ENCODE measurements around the gene GFM2.
"Not testable (repeated sequence)": the region's sequence is repeated elsewhere in the genome, so short reads cannot be mapped to it uniquely, and the experiment has no call there.

GFM2 gene

DNA sequence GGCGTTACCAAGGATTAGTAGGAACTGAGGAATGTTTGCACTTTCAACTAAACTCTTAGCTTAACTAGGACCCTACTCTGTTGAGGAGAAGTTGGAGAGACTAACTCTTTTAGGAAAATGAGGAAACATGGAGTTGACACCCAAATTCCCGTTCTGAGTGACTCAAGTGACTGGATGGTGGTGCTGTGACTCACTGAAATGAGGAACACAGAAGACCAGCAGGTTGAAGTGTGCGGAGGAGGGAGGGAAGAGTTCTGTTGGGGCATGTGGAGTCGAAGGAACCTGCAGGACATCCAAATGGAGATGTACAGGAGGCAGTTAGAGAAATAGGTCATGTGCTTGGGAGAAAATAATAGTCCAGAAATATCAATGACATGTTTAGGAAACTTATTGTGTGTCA, 73.7 kb downstream of the GFM2 start:
- no peak for DNase-seq

DNA sequence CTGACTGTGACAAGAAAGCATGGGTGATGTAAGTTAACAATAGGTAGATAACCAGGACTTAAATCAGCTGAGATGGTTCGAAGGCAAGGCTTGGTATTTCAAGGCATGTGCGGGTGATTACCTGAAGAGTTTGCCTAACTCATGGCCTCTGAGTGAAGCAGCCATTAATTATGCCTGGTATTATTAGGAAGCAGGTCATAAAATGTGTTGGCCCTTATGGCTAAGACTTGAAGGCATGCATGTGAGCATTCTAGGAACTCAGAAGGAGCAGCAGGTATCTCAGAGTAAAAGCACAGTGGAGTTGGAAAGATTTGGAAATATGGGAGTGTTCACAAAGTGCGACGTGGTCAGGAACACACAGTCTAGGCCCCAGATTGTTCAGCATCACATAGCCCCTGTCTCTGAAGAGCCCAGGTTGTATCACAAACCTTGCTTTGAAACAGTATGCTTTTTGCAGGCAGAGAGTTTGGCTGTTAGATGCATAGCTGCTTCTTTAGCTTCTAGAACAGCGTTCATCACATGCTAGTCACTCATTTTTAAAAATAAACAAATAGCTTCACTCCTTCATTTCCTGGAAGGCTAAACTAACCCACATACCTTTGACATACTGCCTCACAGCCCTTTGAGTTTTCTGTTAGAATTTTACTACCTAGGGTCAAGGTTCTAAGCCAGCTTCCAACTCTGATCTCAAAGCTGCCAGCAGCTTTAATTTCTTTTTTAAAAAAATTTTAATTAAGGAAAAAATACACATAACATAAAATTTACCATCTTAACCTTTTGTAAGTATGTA, 79.8 kb downstream of the GFM2 start:
- DNase-seq, result no peak

DNA sequence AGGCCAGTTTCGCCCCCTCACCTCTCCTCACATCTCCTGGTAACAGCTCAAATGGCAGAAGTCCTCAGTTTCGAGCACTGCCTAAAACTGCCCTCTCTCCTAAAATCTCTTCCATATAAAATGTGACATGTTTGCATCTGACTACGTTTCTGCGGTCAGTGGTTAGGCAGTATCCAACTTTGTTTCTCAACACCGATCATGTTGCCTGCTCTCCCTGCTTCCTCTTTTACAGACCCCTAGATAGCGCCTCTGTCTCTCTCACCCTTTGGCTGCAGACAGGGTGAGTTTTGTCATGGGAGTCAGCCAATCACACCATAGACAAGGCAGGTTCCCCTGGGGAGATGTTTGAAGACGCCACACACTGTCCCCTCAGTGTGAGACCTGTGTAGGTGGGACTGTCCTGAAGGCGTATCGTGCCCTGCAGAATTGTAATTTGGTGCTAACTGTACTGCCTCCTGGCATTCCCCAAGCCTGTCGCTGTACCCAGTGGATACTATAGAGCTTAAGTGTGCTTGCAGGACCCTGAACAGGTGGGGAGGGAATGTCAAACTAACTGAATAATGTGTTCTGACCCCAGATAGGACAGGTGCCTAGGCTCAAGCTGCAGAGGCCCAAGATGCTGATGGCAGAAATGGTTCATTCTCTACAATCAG, 80.8 kb downstream of the GFM2 start:
- DNase-seq, result peak; percentile 68

DNA sequence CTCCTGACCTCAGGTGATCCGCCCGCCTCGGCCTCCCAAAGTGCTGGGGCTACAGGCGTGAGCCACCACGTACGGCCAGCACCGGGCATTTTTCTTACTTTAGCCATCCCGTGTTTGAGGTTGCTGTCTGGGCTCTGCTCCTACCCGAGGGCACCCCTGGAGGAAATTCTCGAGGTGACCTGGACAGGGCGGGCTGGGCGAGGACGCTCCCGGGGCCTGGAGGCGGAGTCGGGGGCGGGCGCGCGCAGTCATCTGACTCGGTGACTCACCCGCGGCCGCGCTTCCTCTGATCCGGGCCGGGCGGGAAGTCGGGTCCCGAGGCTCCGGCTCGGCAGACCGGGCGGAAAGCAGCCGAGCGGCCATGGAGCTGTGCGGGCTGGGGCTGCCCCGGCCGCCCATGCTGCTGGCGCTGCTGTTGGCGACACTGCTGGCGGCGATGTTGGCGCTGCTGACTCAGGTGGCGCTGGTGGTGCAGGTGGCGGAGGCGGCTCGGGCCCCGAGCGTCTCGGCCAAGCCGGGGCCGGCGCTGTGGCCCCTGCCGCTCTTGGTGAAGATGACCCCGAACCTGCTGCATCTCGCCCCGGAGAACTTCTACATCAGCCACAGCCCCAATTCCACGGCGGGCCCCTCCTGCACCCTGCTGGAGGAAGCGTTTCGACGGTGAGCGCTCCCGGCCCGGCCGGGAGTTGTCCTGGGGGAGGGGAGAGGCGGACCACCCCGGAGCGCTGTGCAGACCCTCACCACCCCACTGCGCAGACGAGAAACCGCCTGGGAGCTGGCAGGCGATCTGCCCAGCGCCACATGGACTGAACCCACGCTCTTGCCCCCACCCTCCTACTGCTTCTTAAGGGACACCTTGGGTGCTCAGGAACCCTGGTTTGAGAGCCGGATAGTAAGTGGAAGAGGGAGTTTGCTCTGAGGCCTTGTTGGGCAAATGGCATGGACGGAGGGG, 81.7 kb downstream of the GFM2 start, which contains the start of gene HEXB:
TSS of gene HEXB (plus strand) at position 334 of the 952 bp plus-strand sequence. CDS start at position 362, 28 bp downstream.
- DNase-seq, result peak; percentile 84

DNA sequence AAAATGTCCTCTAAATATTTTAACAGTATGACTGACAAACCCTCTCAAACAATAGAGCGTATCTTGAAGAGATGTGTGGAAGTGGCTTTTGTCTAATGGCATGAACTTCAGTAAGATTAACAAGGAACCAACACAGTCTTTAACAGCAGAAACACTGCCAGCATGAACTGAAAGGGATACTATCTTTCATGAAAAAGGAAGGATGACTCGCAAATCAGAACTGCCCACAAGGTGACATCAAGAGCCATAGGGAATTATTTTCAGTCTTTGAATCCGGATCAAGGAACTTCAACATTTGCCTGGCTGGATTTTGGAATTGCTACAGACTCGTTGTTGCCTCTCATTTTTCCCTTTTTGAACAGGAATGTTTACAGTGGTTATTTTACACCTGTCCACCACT, 87.0 kb downstream of the GFM2 start:
- no peak for DNase-seq

DNA sequence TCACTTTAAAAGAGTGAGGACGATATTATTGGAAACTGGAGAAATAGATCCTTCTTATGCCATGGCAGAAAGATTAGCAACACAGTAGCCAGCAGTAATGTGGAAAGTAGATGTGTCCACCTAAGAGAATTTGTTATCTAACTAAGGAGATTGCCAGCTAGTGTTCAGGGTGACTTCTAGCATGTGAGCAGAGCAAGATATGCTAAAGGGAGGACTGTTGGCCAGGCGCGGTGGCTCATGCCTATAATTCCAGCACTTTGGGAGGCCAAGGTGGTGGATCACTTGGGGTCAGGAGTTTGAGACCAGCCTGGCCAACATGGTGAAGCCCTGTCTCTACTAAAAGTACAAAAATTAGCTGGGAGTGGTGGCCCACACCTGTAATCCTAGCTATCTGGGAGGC, 87.6 kb downstream of the GFM2 start:
- not testable (repeated sequence) for DNase-seq

DNA sequence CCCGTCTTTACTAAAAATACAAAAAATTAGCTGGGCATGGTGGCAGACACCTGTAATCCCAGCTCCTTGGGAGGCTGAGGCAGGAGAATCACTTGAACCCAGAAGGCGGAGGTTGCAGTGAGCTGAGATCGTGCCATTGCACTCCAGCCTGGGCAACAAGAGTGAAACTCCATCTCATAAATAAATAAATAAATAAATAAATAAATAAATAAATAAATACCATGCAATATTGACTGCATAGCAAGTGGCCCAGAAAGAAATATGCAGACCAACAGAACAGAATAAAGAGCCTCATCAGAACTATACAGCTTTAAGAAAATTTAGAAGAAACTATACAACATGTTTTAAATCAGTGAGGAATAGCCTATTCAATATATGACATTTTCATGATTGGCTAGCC, 88.8 kb downstream of the GFM2 start:
- DNase-seq, result not testable (repeated sequence)

DNA sequence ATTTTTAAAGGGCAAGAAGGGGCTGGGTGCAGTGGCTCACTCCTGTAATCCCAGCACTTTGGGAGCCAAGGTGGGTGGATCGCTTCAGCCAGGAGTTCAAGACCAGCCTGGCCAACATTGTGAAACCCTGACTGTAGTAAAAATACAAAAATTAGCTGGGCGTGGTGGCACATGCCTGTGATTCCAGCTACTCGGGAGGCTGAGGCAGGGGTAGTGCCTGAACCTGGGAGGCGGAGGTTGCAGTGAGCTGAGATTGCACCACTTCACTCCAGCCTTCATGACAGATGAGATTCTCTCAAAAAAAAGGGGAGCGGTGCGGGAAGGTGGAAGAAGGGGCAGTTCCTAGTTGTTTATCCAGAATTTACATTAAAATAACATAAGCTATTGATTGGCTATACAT, 90.5 kb downstream of the GFM2 start:
- not testable (repeated sequence) for DNase-seq

DNA sequence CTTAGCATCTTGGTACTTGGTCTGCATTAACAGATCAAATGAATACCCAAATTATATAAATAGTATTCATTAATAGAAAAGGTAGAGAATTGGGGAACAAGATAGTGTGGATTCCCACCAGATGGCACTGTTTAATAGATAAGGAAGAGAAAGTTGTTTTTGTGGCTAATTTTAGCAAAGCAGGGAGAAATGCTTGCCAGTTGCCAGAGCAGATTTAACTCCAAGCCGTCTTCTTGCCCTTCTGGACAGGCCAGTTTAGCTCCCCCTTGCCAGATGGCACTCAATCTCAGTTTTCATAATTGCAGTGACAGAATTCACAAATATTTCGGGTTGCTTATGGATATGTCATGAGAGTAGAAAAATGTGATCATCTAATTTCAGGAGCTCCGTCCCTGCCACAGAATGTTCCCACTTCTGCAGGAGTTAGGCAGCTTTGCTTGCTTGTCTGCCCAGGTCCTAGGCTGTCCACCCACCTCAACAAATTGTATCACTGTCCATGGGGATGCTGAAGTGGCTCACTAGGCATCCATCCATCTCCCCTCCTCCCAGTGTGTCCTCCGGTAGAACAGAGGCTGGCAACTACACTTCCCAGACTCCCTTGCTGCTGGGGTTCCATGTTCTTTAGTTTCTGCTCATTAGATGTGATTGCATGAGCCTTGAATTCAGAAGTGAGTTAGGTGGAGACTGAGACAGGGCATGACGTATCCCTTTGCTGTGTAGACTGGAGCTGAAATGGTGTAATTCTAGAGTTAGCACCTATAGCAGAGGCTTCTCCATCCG, 93.7 kb downstream of the GFM2 start:
- peak; percentile 58 for DNase-seq

DNA sequence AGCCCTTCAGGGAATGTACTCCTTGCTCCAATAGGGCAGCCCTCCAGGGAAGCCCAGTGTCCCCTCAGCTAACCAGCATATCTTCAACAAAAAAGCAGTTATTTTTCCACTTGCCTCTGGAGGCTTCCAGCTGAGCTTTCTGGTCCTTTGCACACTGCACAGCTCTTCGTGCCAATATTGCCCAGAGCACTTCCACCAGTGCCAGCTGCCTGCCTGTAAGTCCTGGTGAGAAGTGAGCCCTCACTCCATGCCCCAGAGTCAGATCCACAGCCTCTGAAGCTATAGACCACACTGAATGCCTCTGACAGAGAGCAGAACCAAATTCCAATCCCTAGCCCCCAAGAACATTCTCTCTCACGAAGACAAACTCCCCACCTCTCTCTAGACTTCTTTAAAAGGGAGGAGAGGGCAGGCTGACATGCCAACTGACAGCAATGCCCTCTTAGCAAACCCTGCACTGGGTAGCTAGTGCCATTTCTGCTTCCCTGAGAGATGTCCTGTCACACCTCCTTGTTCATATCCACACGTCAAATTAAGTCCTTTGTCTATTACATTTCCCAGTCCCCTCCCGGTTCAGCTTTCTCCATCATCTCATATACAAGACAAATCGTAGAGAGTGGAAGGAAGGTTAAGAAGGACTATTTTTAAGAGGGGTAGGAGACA, 94.6 kb downstream of the GFM2 start:
- DNase-seq, result no peak
